Measurements from ENCODE around the gene SLC6A12.

Gene SLC6A12

GRCh38 chr12:180445-180844, 33.5 kb downstream of the SLC6A12 start:
- DNase-seq (ENCODE audit: low read depth in 4 of 4, low spot score in 1 of 4): no peak

GRCh38 chr12:179885-180284, 34.1 kb downstream of the SLC6A12 start:
- DNase-seq (ENCODE audit: low read depth in 4 of 4, low spot score in 1 of 4): no peak

GRCh38 chr12:179131-179884, 34.6 kb downstream of the SLC6A12 start:
- DNase-seq (ENCODE audit: low read depth in 4 of 4, low spot score in 1 of 4): no peak

GRCh38 chr12:178829-179109, 35.2 kb downstream of the SLC6A12 start:
- DNase-seq (ENCODE audit: low read depth in 4 of 4, low spot score in 1 of 4): no peak

- no peak for DNase-seq (ENCODE audit: low read depth in 4 of 4, low spot score in 1 of 4)
These were observed 35.8 kb downstream of the SLC6A12 start for GRCh38 chr12:177980-178828.

- no peak for DNase-seq (ENCODE audit: low read depth in 4 of 4, low spot score in 1 of 4)
These were observed 36.5 kb downstream of the SLC6A12 start for GRCh38 chr12:177336-177979.

- no peak for DNase-seq (ENCODE audit: low read depth in 4 of 4, low spot score in 1 of 4)
These were observed 37.4 kb downstream of the SLC6A12 start for GRCh38 chr12:176321-177181.

- DNase-seq (ENCODE audit: low read depth in 4 of 4, low spot score in 1 of 4): no peak
These were observed 38.2 kb downstream of the SLC6A12 start for GRCh38 chr12:175759-176158.

GRCh38 chr12:175250-175649, 38.7 kb downstream of the SLC6A12 start:
- no peak for DNase-seq (ENCODE audit: low read depth in 4 of 4, low spot score in 1 of 4)

- no peak for DNase-seq (ENCODE audit: low read depth in 4 of 4, low spot score in 1 of 4)
These were observed 39.4 kb downstream of the SLC6A12 start for GRCh38 chr12:174596-174995.

- DNase-seq (ENCODE audit: low read depth in 4 of 4, low spot score in 1 of 4): no peak
These were observed 39.8 kb downstream of the SLC6A12 start for GRCh38 chr12:174124-174523.

GRCh38 chr12:172732-173161, 41.2 kb downstream of the SLC6A12 start:
- no peak for DNase-seq (ENCODE audit: low read depth in 4 of 4, low spot score in 1 of 4)

GRCh38 chr12:171743-172676, 41.9 kb downstream of the SLC6A12 start:
- no peak for DNase-seq (ENCODE audit: low read depth in 4 of 4, low spot score in 1 of 4)

GRCh38 chr12:171276-171675, 42.7 kb downstream of the SLC6A12 start:
- DNase-seq (ENCODE audit: low read depth in 4 of 4, low spot score in 1 of 4): no peak

GRCh38 chr12:170371-171225, 43.4 kb downstream of the SLC6A12 start:
- no peak for DNase-seq (ENCODE audit: low read depth in 4 of 4, low spot score in 1 of 4)

- DNase-seq (ENCODE audit: low read depth in 4 of 4, low spot score in 1 of 4): no peak
These were observed 44.2 kb downstream of the SLC6A12 start for GRCh38 chr12:169528-170370.

- DNase-seq (ENCODE audit: low read depth in 4 of 4, low spot score in 1 of 4): no peak
These were observed 45.0 kb downstream of the SLC6A12 start for GRCh38 chr12:168763-169525.
